GM18907 (cell line): ENCODE data around the gene SHISAL2A.

Experiments used
- ATAC-seq: cut with Tn5 transposase; IDR thresholded peaks from one replicate; pipeline ENCODE4 v1.9.1; 2021; ENCODE audit warnings: mild to moderate bottlenecking, moderate library complexity; ENCODE audit not compliant: unreplicated experiment

SHISAL2A gene

DNA sequence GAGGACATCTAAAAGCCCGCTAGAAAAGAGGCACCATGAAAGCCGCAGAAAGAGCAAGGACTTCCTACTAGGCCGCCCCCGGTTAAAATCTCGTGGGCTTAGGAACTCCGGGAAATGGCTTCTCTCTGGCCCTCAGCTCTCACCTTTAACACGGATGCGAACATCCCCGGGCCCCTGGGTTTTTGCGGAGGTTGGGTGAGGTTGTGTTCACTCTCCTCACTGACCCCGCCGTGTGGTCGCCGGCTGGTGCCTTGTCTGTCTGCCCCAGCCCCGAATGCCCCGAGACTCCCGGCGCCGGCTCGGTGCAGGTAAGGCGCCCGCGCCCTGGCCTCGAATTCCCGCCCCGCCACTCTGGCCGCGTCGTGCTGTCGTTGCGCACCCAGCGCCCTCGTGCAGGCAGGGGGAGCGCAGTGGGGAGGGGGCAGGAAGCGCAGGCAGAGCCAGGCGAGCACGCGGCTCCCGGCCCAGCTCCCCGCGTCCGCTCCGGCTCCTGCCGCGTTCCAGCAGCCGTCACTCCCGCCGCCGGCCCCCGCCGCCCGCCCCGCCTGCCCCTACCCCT, at the start of gene SHISAL2A:
Gene SHISAL2A (plus strand): TSS at position 437 of the 559 bp plus-strand sequence. CDS start 326 bp downstream, outside the sequence.
- no peak for ATAC-seq

DNA sequence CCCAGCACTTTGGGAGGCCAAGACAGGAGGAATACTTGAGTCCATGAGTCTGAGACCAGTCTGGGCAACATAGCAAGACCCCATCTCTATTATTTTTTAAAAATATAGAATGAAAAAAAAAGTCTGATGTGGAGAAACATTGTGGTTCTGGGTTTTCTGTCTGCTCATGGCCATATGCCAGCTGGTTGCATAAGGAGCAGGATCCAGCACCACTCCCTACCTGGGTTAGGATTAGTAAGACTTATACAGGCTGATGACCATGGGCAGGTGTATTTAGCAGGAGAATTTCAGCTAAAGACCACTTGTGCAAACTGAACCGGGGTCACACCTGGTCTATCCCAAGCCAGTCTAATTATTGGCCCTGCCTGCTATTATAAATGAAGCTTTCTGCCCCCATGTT, 47.5 kb upstream of the SHISAL2A start:
- no peak for ATAC-seq

DNA sequence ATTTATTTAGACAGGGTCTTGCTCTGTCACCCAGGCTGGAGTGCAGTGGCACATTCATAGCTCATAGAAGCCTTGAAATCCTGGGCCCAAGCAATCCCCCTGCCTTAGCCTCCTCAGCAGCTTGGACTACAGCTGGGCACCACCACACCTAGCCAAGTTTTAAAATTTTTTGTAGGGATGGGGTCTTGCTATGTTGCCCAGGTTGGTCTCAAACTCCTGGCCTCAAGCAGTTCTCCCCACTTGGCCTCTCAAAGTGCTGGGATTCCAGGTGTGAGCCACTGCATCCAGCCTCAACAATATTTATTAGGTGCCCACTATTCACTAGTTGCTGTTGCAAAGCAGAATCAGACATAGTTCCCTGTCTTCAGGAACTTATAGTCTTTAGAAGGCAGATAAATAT, 44.9 kb upstream of the SHISAL2A start:
- ATAC-seq: no peak

DNA sequence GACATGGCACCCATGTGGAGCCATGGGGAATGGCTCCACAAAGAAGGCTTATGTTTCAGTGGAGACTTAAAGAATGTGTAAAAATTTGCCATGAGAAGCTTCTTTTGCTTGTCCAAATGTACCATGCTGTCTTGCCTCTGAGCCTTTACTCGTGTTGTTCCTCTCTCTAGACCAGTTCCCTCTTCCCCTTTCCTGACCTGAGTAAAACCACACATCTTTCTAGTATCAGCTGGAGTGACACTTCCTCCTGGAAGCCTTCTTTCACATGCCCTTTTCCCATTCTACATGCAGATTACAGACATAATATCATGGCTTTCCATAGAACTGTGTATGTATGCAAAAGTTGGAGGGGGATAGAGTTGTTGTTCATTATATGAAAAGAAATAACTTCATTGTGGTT, 44.4 kb upstream of the SHISAL2A start:
- ATAC-seq: no peak

DNA sequence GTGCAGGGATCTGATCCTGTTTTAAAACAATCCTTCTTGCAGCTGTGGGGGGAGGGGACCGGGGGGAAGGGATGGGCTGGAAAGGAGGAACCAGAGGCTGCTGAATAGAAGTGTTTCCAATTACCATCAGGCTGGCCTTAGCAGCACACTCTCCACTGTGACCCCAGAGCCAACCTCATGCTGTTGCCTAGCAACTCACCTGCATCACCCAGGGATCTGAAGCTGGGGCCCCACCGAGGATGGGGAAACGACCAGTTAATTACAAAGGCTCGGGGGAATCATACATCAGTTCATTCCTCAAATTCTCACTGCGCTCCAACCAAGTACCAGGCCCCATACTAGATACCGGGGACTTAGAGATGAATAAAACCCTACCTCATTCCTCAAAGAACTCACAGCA, 42.7 kb upstream of the SHISAL2A start:
- no peak for ATAC-seq

DNA sequence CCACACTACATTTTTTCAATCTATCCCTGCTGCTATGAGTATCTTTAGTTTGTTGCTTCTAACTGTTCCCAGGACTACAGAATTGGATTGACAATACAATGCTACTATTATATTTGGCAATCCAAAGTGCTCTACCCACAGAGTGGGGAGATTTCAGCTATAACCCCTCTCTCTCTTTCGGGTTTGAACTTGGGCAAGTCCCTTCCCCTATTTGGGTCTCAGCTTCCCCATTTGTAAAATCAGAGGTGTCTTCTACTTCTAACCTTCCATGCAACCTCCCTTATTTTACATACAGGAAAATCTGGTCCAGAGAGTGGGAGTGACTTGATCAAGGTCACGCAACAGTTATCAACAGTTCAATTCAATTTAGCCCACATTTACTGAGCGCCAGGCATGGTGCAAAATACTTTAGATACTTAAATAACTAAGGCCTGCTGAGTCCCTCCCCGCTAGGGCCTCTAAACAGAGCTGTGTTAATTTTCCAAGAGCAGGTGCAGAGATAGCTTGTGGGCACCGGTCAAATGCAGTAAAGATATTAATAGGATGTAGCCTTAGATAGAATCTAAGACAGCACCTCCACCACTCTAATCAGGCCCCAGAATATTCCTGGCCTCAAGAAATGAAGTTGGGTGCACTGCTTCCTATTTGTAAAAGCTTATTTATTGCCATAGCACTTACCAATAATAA, 40.2 kb upstream of the SHISAL2A start:
- no peak for ATAC-seq

DNA sequence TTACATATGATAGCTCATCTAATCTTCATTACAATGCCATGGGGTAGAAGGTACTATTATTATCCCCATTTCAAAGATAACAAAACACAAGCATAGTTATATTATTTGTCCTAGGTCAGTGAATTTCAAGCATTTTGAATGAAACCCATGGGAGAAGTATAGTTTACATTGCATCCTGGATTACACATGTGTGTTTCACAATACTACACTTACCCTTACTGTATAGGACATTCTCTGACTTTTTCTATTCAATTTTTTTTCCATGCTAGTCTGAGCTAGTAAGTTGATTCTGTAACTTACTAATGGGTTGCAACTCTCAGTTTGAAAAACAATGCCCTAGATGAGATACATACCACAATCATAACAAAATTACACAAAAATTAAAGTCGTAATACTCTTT, 39.5 kb upstream of the SHISAL2A start:
- ATAC-seq: no peak

DNA sequence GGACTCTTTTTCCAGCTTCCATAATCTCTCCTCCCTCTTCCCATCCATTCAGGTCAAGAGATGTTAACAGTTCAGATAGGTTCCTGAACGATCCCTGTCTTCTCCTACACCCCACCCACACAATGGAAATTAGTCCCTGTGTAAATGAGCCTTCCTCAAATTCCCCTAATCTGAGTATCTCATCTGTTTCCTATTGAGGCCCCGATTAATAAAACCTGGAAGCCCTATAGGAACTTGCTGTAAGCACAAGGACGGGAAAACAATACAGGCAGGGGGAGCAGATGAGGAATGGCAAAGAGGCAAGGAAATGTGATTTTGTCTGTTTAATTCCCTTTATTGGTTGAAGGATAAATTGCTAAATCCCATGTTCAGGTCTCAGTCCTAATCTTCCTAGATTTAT, 37.9 kb upstream of the SHISAL2A start:
- no peak for ATAC-seq

DNA sequence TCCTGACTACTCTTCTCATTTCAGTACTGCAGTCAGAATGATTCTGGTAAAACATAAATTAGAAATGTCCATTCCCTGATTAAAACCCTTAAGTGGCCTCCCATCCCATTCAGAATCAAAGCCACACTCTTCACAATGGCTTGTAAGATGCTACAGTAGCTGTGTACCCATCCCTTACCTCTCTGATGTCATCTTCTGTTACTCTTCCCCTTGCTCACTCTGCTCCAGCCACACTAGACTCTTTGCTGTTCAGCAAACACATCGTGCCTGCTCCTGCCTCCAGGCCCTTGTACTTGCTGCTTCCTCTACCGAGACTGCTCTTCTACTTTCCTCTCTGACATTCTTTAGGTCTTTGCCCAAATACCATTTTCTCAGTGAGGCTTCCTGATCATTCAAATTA, 35.1 kb upstream of the SHISAL2A start:
- no peak for ATAC-seq

DNA sequence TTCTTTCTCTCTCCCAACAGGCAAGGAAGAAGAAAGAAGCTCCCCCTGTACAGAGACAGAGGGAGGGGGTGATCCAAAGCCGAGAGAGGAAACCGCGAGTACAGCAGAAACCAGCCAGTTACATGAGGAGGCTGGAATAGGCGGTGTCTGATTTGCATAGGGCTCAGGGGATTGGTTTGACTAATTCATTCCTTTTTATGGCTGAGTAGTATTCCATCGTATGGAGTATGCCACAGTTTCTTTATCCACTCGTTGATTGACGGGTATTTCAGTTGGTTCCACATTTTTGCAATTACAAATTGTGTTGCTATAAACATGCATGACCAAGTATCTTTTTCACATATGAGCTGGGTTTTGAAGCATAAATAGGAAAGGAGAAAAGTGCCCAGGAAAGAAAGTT, 34.2 kb upstream of the SHISAL2A start:
- ATAC-seq: no peak

DNA sequence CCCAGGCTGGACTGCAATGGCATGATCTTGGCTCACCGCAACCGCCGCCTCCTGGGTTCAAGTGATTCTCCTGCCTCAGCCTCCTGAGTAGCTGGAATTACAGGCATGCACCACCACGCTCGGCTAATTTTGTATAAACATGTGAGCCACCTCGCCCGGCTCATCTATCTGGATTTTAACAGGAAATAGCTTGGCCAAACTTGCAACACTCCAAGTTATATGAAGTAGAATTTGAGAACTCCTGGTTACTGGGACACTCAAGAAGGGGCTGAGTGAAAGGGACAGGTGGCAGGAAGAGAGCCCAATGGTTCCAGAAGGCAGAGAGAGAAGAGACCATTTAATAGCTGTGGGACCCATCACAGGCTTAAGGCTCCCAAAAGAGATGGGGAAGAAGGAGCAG, 33.7 kb upstream of the SHISAL2A start:
- no peak for ATAC-seq

DNA sequence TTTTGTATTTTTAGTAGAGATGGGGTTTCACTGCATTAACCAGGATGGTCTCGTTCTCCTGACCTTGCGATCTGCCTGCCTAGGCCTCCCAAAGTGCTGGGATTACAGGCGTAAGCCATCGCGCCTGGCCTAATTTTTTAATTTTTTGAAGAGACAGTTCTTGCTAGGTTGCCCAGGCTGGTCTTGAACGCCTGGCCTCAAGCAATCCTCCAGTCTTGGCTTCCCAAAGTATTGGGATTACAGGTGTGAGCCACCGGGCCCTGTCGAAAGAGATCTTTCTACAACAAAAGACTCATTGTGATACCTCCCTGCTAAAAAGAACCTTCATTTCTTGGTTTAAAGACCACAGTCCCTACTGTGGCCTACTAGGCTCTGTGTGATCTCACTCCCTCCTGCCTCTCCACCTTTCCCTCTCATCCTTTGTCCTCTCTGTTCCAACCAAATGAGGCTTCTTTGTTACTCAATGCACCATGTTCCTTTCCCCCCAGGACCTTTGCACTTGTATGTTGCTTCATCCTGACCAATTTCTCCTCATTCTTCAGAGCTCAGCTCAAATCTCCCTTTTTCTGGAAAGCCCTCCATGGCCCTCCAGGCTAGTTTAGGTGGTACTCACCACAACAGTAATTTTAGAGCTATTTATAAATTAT, 32.3 kb upstream of the SHISAL2A start:
- ATAC-seq: no peak

DNA sequence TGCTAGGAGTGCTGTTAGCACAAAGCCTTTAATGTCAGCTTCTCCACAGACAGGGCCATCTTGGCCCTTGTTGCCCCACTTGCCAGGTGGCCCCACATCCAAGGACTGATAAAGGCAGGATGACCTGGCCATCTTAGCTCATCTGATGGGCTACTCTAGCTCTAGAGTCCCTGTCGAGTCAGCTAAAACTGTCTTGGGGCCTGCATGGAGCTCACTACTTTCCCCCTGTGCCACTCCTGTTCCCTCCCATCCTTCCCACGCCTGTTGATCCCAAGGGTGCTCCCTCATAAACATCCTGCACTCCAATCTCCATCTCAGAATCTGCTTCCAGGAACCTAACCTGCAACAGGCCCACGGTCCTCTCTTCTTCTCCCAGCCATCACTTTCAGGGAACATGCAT, 31.4 kb upstream of the SHISAL2A start:
- ATAC-seq: no peak

DNA sequence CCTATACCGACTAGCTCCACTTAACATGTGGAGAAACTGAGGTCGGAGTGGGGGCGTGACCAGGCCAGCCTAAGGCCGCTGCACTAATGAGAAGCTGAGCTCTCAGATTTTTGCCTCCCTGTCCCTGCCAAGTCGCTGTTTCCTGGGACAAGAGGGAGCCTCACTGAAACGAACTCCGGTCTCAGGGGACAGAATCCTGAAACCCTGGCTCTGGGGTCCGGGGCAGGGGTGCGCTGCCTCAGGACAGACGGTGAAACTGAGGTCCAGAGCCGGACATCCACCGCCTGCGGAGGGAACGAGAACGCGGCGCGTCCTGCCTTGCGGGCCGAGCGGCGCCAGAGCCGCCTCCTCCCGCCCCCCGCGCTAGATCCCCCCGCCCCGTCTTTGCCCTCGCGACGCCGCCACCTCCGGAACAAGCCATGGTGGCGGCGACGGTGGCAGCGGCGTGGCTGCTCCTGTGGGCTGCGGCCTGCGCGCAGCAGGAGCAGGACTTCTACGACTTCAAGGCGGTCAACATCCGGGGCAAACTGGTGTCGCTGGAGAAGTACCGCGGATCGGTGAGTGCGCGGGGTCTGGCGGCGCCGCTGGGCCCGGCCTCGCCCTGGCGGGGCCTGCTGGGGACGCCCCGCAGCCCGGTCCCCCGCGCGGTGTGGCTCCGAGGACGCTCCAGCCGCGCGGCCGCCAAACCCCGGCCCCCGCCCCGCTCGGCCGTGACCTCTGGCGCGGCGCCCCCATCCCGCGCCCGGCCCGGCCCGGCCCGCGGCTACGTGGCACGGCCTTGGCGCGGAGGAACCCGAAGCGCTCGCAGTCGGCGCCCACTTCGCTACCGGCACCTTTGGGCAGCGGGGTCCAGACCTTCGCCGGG, 30.7 kb upstream of the SHISAL2A start, which contains the start of gene GPX7:
Gene GPX7 (plus strand): TSS at position 381 of the 865 bp plus-strand sequence. CDS start 39 bp downstream, at position 420.
- no peak for ATAC-seq

DNA sequence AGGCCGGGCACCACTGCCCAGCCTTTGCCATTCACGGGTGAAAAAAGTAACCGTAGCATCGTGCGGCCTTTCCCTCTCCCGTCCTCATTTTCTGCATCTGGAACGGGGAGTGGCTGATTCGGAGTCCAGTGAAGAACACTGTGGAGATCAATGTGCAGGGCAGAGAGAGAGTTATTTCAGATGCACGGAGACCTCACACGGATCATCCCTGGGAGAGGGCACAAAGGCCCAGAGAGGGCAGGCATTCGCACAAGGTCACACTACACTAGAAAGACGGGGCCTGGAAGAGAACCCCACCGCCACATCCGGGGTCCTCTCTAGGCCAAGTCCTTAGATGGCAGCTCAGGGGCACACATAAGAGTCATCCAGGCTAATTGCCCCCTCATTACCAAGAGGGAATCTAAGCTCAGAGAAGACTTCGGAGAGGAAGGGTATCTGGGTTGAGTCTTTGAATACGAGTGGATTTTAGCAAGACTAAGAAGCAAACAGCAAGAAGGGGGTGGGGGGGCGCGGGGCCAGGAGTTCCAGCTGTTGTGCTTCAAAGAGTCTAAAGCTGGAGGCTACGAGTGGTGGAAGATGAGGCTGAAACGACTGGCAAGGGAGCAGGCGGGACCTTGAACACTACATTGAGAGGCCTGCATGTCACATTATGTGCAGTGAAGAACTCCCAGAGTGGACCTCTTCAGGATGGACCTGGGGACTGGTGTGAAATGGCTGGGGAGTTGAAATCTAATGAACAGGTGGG, 29.9 kb upstream of the SHISAL2A start:
- no peak for ATAC-seq

DNA sequence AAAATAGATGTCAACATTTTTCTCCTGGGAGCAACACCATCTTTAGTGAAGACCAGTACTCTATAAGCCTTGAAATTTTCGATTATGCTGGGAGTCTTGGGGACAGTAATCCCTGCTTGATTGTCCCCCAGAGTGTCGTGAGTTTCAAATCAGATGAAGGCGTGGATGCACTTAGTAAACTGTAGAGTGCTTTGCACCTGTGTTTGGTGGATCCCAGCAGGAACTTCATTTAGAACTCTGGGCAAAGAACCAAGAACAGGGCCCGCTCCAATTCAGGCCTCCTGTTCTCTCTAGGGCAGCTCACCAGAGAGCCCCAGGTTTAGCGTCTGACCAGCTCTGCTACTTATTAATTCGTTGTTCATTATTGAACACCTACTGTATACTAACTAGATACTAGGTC, 29.3 kb upstream of the SHISAL2A start:
- ATAC-seq: no peak

DNA sequence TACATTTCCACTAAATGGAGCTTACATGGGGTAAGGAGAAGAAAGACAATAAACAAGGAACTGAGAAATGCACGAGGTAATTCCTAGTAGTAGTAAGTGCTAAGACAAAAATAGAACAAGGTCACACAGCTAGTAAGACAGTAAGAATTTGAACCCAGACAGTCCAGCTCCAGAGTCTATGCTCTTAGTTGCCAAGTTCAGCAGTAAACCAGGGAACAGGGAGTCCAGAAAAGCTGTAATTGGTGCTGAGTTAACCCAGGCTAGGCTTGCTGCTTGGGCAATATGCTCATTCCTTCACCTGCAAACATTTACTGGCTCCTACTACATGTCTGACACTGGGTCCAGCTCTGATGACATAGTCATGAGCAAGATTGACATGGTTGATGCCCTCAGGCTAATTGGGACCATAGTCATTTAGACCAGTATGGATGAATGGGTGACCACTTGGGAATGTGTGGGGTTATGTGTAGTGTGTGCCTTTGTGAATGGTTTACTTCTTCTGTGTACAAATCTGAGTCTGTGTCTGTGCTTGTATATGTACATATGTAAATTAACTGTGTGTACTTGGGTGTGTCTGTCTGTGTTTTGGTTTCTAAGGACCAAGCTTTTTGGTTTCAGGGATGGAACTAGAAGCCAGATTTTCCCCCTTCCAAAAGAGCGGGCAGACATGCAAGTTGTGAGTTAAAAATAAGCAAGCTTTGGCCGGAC, 28.8 kb upstream of the SHISAL2A start:
- ATAC-seq: no peak

DNA sequence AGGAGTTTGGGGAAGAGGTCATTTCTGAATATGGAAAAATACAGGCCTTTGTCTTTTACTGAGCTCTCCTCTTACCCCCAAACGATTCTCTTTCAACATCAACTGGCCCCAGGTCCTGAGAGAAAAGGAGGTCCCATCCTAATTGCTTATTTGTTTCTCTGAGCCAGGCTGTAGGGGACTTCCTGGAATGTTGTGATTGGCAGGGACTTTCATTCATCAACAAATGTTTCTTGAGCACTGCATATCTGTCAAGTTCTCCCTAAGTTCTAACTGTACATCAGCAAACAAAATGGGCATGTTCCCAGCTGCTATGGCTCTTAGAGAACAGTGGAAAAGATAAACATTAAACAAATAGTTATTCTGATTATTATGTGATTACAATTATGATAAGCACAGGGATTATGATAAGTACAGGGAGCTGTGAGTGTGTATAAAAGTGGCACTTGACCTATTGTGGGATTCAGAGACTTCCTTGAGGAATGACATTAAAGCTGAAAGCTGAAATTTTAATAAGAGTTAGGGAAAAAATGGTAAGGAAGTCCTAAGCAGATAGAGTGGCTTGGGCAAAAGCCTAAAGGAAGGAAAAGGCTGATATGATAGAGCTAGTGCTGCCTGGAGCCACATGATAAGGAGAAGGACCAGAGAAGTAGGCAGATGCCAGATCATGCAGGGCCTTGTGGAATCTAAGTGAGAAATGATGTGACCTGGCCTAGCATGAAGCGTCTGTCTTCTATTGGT, 19.2 kb upstream of the SHISAL2A start:
- no peak for ATAC-seq

DNA sequence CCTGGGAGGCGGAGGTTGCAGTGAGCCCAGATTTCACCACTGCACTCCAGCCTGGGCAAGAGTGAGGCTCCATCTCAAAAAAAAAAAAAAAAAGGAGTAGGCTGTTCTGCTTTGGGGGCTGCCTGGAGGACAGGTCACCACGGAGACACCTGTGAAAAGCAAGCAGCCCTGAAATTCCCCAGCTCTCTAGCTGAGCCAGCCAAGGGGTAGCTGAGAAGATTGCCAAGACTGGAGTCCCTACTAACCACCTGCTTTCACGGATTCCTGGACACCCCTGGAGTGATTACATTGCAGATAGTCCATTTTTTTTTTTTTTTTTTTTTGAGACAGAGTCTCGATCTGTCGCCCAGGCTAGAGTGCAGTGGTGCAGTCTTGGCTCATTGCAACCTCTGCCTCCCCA, 18.3 kb upstream of the SHISAL2A start:
- no peak for ATAC-seq
